Measurements from ENCODE around the gene COL20A1. TPM values are rescaled to one million over a fixed set of nuclear protein-coding genes. Genes with fewer than 3 reads are reported as not detected.

COL20A1 gene
- total and polyA plus RNA-seq, 8 donors = 0.53 to 2.4 TPM; not detected in 6

DNA sequence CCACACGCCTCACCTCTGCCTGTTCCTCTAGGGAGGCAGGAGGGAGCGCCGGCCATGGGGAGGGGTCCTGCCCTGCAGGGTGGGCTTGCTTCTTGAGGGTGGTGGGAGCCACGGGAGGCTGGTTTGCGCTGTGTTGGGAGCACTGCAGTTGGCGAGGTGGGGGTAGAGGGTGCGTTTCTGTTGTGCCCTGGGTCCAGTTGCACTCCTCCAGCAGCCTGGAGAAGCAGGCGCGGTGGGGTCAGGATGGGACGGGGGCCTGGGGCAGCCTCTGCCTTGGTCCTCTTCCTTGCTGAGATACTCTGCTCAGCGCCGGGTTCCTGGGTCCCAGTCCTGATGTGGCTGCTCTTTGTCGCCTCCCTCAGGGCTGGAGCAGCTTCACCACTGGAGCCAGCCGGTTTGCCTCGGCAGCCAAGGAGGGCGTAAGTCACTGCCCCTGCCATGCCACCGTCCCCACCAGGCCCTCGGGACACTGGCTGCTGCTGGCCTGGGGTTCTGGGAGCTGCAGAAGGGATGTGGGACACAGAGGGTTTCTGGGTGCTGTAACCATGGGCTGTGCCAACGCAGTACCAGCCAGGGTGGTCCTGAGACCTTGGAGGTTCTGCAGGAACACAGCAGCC is 11.9 kb upstream of the COL20A1 start:
- Histone ChIP-seq H3K36me3 (peaks cover 81 to 100% (median 100%) of the 10 kb centered on the region in 4 donors), H3K9me3 (no peaks in the 10 kb centered on the region)

DNA sequence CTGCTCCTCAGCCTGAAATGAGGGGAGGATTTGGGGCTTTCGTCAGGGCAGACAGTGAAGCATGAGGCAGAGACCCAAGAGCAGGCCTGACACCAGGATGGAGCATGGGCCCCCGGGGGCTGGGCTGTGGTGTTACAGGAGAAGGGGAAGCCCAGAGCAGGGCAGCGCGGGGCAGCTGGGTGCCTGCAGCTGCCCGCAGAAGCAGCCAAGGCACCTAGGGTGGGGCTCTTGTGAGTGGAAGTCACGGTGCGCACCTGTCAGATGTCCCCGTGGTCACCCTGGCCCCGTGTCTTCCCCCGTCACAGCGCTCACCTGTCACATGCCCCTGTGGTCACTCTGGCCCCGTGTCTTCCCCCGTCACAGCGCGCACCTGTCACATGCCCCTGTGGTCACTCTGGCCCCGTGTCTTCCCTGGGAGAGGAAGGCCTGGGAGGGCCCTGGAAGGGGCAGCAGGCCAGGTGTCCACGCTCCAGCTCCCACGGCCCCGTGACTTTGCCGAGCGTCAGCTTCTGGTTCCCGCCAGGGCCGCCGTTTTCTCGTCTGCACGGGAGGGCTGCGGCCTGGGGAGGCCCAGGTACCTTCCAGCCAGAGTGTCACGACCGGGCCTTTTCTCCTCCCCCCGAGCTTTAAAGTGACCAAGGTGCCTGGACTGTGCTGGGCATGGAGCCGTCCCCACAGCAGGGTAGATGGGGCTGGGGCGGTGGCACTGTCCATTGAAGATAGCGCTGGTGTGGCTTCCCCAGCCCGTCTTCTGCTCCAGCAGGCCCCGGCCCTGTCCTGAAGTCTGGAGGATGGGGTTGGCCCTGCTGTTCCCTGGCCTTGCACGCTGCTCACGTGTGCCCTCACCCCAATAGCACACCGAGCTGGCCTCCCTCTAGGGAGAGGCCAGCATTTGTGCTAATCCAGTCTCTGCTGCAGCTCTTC is 11.0 kb upstream of the COL20A1 start:
- peaks cover 80 to 100% (median 100%) of the 10 kb centered on the region in 4 donors for H3K36me3 ChIP-seq
- intact Hi-C loops (cut with DNase I; ENCODE audit: low total_unique reads) = no loop called here
- DNase-seq = no peak
- no peaks in the 10 kb centered on the region for H3K4me1 ChIP-seq
- 88 to 95% (median 90%) methylated on average over 28 to 38 of the region's 38 CpGs for WGBS, 5 donors
- H3K9me3 ChIP-seq = no peaks in the 10 kb centered on the region
- H3K4me3 ChIP-seq = no peak overlapping the region
- TF ChIP-seq POLR2A (IDR thresholded peaks at IDR 0.05) = no peak
- no peak for TF ChIP-seq EP300 (IDR thresholded peaks at IDR 0.05)
- TF ChIP-seq POLR2AphosphoS5 (IDR thresholded peaks at IDR 0.05) = no peak
- TF ChIP-seq, protein P1, sequence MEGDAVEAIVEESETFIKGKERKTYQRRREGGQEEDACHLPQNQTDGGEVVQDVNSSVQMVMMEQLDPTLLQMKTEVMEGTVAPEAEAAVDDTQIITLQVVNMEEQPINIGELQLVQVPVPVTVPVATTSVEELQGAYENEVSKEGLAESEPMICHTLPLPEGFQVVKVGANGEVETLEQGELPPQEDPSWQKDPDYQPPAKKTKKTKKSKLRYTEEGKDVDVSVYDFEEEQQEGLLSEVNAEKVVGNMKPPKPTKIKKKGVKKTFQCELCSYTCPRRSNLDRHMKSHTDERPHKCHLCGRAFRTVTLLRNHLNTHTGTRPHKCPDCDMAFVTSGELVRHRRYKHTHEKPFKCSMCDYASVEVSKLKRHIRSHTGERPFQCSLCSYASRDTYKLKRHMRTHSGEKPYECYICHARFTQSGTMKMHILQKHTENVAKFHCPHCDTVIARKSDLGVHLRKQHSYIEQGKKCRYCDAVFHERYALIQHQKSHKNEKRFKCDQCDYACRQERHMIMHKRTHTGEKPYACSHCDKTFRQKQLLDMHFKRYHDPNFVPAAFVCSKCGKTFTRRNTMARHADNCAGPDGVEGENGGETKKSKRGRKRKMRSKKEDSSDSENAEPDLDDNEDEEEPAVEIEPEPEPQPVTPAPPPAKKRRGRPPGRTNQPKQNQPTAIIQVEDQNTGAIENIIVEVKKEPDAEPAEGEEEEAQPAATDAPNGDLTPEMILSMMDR (IDR thresholded peaks at IDR 0.05) = no peak
- no peaks in the 10 kb centered on the region for H3K27me3 ChIP-seq
- no peak overlapping the region for H3K27ac ChIP-seq

More for the DNA sequence above, 11.9 kb upstream of the COL20A1 start:
- no peak overlapping the region for H3K27ac ChIP-seq
- no peaks in the 10 kb centered on the region for H3K4me1 ChIP-seq
- no peaks in the 10 kb centered on the region for H3K27me3 ChIP-seq
- H3K4me3 ChIP-seq = no peak overlapping the region
- TF ChIP-seq POLR2A (IDR thresholded peaks at IDR 0.05) = no peak
- no peak for TF ChIP-seq POLR2AphosphoS5 (IDR thresholded peaks at IDR 0.05)
- TF ChIP-seq, protein P1 (IDR thresholded peaks at IDR 0.05) = no peak
- TF ChIP-seq EP300 (IDR thresholded peaks at IDR 0.05) = no peak
- intact Hi-C loops (cut with DNase I; ENCODE audit: low total_unique reads) = no loop called here
- 78 to 89% (median 85%) methylated on average over 5 to 19 of the region's 19 CpGs for WGBS, 5 donors
- no peak for DNase-seq

GRCh38 chr20:63282946-63283345 is 10.0 kb upstream of the COL20A1 start:
- H3K27me3 ChIP-seq = no peaks in the 10 kb centered on the region
- TF ChIP-seq EP300 (IDR thresholded peaks at IDR 0.05) (no peak), POLR2AphosphoS5 (IDR thresholded peaks at IDR 0.05) (no peak), POLR2A (IDR thresholded peaks at IDR 0.05) (no peak)
- TF ChIP-seq, protein P1 (IDR thresholded peaks at IDR 0.05) = no peak
- H3K36me3 ChIP-seq = peaks cover 80 to 100% (median 100%) of the 10 kb centered on the region in 4 donors
- H3K27ac ChIP-seq = no peak overlapping the region
- H3K4me1 ChIP-seq = no peaks in the 10 kb centered on the region
- H3K4me3 ChIP-seq = no peak overlapping the region
- intact Hi-C loops (cut with DNase I; ENCODE audit: low total_unique reads) = no loop called here
- no peak for DNase-seq
- WGBS, 5 donors = 88 to 97% (median 93%) methylated on average over 15 to 17 of the region's 17 CpGs
- no peaks in the 10 kb centered on the region for H3K9me3 ChIP-seq

DNA sequence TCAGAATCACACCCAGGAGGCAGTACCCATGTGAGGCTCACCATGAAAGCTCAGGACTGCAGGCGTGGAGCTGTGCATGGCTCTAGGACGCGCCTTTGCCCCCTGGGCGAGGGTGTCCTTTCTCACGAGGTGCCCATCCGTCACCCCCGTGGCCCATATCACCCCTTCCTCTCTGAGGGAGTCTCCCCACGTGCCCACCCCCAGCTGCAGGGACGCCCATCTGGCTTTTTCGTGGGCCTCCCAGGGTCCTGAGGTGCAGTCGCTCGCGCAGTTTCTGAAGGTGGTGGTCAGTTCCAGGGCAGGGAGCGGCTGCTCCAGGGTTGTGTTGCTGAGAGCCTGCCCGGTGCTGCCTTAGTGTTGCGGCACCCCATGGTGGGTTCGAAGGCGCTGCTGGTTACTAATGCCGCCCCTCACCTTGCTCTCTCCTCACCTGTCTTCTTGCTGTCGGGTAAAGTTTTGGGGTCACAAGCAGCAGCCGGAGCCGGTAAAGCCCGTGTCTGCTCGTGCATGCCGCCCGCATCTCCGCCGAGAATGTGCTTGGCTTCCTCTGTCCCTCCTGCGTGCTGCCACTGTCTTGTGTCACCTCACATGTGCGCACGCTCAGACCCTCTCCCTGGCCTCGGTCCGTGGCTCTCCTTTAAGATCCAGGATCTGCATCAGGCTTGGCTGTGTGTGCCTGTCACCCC is 9.4 kb upstream of the COL20A1 start:
- no peaks in the 10 kb centered on the region for H3K4me1 ChIP-seq
- WGBS, 5 donors = 92 to 95% (median 93%) methylated on average over 24 to 33 of the region's 33 CpGs

More for the DNA sequence above, 9.4 kb upstream of the COL20A1 start:
- Histone ChIP-seq H3K27ac (no peak overlapping the region), H3K9me3 (no peaks in the 10 kb centered on the region), H3K36me3 (peaks cover 80 to 100% (median 100%) of the 10 kb centered on the region in 4 donors), H3K4me3 (no peak overlapping the region), H3K27me3 (no peaks in the 10 kb centered on the region)
- no peak for DNase-seq
- TF ChIP-seq, protein P1 (IDR thresholded peaks at IDR 0.05) = no peak
- no peak for TF ChIP-seq POLR2A (IDR thresholded peaks at IDR 0.05)
- no peak for TF ChIP-seq EP300 (IDR thresholded peaks at IDR 0.05)
- no peak for TF ChIP-seq POLR2AphosphoS5 (IDR thresholded peaks at IDR 0.05)
- intact Hi-C loops (cut with DNase I; ENCODE audit: low total_unique reads) = no loop called here

Data from stomach (tissue), 9 donors.